ENCODE results near the gene PFKP.

Gene PFKP

GRCh38 chr10:3150961-3151360 lies 83.6 kb downstream of the PFKP start:
- TF ChIP-seq, protein P1, sequence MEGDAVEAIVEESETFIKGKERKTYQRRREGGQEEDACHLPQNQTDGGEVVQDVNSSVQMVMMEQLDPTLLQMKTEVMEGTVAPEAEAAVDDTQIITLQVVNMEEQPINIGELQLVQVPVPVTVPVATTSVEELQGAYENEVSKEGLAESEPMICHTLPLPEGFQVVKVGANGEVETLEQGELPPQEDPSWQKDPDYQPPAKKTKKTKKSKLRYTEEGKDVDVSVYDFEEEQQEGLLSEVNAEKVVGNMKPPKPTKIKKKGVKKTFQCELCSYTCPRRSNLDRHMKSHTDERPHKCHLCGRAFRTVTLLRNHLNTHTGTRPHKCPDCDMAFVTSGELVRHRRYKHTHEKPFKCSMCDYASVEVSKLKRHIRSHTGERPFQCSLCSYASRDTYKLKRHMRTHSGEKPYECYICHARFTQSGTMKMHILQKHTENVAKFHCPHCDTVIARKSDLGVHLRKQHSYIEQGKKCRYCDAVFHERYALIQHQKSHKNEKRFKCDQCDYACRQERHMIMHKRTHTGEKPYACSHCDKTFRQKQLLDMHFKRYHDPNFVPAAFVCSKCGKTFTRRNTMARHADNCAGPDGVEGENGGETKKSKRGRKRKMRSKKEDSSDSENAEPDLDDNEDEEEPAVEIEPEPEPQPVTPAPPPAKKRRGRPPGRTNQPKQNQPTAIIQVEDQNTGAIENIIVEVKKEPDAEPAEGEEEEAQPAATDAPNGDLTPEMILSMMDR (IDR thresholded peaks at IDR 0.05; ENCODE audit: low read depth, low read length) = no peak
- Histone ChIP-seq H2AFZ (ENCODE audit: low read depth, low read length) (no peak overlapping the region), H3K4me1 (ENCODE audit: low read length) (no peaks in the 10 kb centered on the region), H3K4me3 (ENCODE audit: low read length) (no peak overlapping the region), H3K27ac (ENCODE audit: low read length) (no peak overlapping the region), H3K27me3 (ENCODE audit: low read depth, low read length) (no peaks in the 10 kb centered on the region), H3K9me3 (ENCODE audit: insufficient read depth, low read length) (no peaks in the 10 kb centered on the region), H4K20me1 (ENCODE audit: insufficient read depth, low read length) (no peaks in the 10 kb centered on the region), H3K4me2 (ENCODE audit: low read length) (no peak overlapping the region), H3K9ac (ENCODE audit: low read length) (no peak overlapping the region), H3K36me3 (replicated peaks; ENCODE audit: low read depth, low read length) (no peaks in the 10 kb centered on the region), H3K79me2 (ENCODE audit: low read length) (no peaks in the 10 kb centered on the region)

DNA sequence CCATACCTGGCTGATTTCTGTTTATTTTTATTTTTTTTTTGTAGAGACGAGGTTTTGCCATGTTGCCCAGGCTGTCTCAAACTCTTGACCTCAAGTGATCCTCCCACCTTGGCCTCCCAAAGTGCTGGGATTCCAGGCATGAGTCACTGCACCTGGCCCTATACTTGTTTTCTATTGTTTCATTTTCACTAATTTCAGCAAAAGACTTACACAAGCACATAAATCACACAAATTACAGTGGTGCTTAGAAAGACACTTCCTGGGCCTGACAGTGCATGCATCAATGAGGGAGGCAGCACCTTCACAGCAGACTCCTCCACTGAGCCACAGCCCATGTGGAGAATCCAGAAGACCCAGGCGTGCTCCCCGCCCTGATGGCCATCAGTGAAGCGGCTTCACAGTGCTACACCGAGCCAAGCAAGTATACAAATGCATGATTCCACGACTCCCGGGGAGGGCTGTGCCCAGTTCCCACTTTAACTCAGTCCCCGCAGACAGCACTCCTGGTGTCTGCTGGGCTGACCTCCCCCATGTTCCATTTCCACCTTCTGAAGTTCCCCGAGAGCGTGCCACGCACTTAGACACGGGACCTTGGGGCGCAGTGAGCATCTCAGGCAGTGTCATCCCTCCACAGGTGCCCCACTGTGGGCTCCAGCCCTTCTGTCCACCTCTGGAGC lies 84.7 kb downstream of the PFKP start:
- H2AFZ ChIP-seq (ENCODE audit: low read depth, low read length) = no peak overlapping the region
- no peak overlapping the region for H3K4me2 ChIP-seq (ENCODE audit: low read length)
- no peaks in the 10 kb centered on the region for H3K27me3 ChIP-seq (ENCODE audit: low read depth, low read length)
- no peaks in the 10 kb centered on the region for H4K20me1 ChIP-seq (ENCODE audit: insufficient read depth, low read length)
- no peaks in the 10 kb centered on the region for H3K79me2 ChIP-seq (ENCODE audit: low read length)
- H3K4me1 ChIP-seq (ENCODE audit: low read length) = no peaks in the 10 kb centered on the region
- TF ChIP-seq EZH2phosphoT487 (IDR thresholded peaks at IDR 0.05; ENCODE audit: low read depth) = no peak
- TF ChIP-seq, protein P1 (IDR thresholded peaks at IDR 0.05; ENCODE audit: low read depth, low read length) = no peak
- no peak overlapping the region for H3K27ac ChIP-seq (ENCODE audit: low read length)
- no peaks in the 10 kb centered on the region for H3K9me3 ChIP-seq (ENCODE audit: insufficient read depth, low read length)
- no peak overlapping the region for H3K4me3 ChIP-seq (ENCODE audit: low read length)
- no peak overlapping the region for H3K9ac ChIP-seq (ENCODE audit: low read length)
- H3K36me3 ChIP-seq (replicated peaks; ENCODE audit: low read depth, low read length) = no peaks in the 10 kb centered on the region

GRCh38 chr10:3152566-3152935 lies 85.2 kb downstream of the PFKP start:
- Histone ChIP-seq H3K9me3 (ENCODE audit: insufficient read depth, low read length) (no peaks in the 10 kb centered on the region), H3K36me3 (replicated peaks; ENCODE audit: low read depth, low read length) (peaks cover 2% of the 10 kb centered on the region)

DNA sequence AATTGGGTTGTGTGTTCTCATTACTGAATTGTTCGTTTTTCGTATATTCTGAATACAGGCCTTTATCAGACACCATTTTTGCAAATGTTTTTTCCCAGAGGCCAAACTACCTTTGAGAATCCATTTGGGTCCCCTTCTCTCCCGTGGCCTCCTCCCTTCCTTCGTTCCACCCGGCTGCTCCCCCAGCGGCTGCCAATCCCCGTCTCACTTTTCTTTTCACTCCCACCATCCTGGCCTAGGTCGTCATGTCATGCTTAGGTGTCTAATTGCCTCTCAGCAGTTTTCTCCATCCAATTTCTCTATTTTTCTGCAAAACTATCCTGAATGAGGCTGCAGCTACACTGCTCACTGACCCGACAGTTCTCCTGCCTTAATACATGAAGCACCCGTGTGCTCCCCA lies 87.3 kb downstream of the PFKP start:
- no peak overlapping the region for H3K9ac ChIP-seq (ENCODE audit: low read length)
- no peak overlapping the region for H3K4me2 ChIP-seq (ENCODE audit: low read length)
- peaks cover 2% of the 10 kb centered on the region for H3K36me3 ChIP-seq (replicated peaks; ENCODE audit: low read depth, low read length)
- no peaks in the 10 kb centered on the region for H3K9me3 ChIP-seq (ENCODE audit: insufficient read depth, low read length)
- no peaks in the 10 kb centered on the region for H4K20me1 ChIP-seq (ENCODE audit: insufficient read depth, low read length)
- H3K27ac ChIP-seq (ENCODE audit: low read length) = no peak overlapping the region
- H3K4me1 ChIP-seq (ENCODE audit: low read length) = no peaks in the 10 kb centered on the region
- no peak overlapping the region for H2AFZ ChIP-seq (ENCODE audit: low read depth, low read length)
- TF ChIP-seq, protein P1 (IDR thresholded peaks at IDR 0.05; ENCODE audit: low read depth, low read length) = no peak
- TF ChIP-seq EZH2phosphoT487 (IDR thresholded peaks at IDR 0.05; ENCODE audit: low read depth) = no peak
- no peaks in the 10 kb centered on the region for H3K27me3 ChIP-seq (ENCODE audit: low read depth, low read length)
- H3K4me3 ChIP-seq (ENCODE audit: low read length) = no peak overlapping the region
- no peaks in the 10 kb centered on the region for H3K79me2 ChIP-seq (ENCODE audit: low read length)

More at GRCh38 chr10:3152566-3152935, 85.2 kb downstream of the PFKP start:
- H3K4me3 ChIP-seq (ENCODE audit: low read length) = no peak overlapping the region
- no peaks in the 10 kb centered on the region for H3K4me1 ChIP-seq (ENCODE audit: low read length)
- H3K79me2 ChIP-seq (ENCODE audit: low read length) = no peaks in the 10 kb centered on the region
- H3K4me2 ChIP-seq (ENCODE audit: low read length) = no peak overlapping the region
- H3K27ac ChIP-seq (ENCODE audit: low read length) = no peak overlapping the region
- no peak for TF ChIP-seq EZH2phosphoT487 (IDR thresholded peaks at IDR 0.05; ENCODE audit: low read depth)
- TF ChIP-seq, protein P1 (IDR thresholded peaks at IDR 0.05; ENCODE audit: low read depth, low read length) = no peak
- H3K9ac ChIP-seq (ENCODE audit: low read length) = no peak overlapping the region
- no peaks in the 10 kb centered on the region for H3K27me3 ChIP-seq (ENCODE audit: low read depth, low read length)
- no peaks in the 10 kb centered on the region for H4K20me1 ChIP-seq (ENCODE audit: insufficient read depth, low read length)
- H2AFZ ChIP-seq (ENCODE audit: low read depth, low read length) = no peak overlapping the region

Data from OCI-LY3 (cell line).